Lower leg skin (tissue), 3 donors: ENCODE measurements around the gene SIL1.

ENCODE experiments used
- CTCF ChIP-seq, 3 donors: fragments of 450-650 bp; IDR thresholded peaks; one replicate each; pipeline ENCODE4 v1.5.1; 2016; ENCODE audit warnings: antibody characterized with exemption in 3 of 3, mild to moderate bottlenecking in 3 of 3, moderate library complexity in 2 of 3
- POLR2A ChIP-seq, 2 donors: fragments of 450-650 bp; IDR thresholded peaks; one replicate each; pipeline ENCODE4 v1.6.1; 2016 to 2017; ENCODE audit warnings: antibody characterized with exemption in 2 of 2, mild to moderate bottlenecking in 1 of 2, moderate library complexity in 1 of 2

GRCh38 chr5:139100825-139101224 lies 97.3 kb downstream of the SIL1 start:
- TF ChIP-seq CTCF (IDR thresholded peaks at IDR 0.05) (no peak), POLR2A (IDR thresholded peaks at IDR 0.05) (no peak)
